ENCODE data around the gene CNBD2.
"Not testable (repeated sequence)": the region's sequence is repeated elsewhere in the genome, so short reads cannot be mapped to it uniquely, and the experiment has no call there.

The CNBD2 gene

DNA sequence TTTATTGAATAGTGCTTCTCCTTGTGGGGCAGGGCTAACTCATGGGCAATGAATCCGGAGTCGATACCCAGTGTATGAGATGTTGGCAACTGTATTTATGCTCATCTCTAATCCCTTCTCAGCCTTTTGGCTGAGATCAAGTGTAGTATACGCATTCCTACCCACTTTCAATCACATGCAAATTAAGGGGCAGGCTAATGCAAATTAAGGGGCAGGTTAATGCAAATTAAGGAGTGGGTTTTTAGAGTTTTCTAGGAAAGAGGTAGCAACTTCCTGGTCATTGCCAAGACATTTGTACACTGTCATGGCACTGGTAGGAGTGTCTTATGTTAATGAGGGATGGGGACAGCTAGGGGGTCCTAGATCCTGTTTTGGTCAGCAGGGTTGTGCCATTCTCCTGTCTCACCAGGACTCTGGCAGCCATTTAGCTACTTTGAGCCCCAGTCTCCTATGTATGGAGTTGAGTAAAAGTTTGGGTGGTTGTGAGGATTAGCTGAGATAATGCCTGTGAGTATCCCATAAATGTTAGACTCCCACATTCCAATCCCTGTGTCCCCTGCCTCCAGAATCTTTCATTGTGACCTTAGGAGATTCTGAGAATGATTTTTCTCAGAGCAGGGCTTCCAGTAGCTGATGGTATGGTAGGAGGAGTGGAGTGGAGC lies at the start of gene CNBD2:
Gene CNBD2 (plus strand): TSS at position 612 of the 662 bp plus-strand sequence. CDS start 173 bp downstream, outside the sequence.
- DNase-seq: no peak

DNA sequence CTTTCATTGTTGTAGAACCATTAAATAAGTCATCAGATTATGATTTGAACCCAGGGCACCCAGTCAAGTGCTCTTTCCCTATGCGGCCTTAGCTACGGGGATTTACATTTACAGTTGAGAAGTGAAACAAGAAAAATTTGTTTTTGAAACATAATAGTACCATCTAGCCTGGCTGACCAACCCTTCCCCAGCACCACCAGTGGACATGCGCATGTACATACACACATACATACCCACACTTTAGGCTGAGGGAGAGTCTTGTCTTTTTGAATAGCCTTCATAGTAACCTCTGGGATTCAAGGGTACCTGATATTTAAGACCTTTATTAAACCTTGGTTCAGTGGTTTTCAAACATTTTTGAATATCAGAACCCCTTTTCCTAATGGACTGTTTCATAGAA lies 47.9 kb upstream of the CNBD2 start:
- DNase-seq: no peak

DNA sequence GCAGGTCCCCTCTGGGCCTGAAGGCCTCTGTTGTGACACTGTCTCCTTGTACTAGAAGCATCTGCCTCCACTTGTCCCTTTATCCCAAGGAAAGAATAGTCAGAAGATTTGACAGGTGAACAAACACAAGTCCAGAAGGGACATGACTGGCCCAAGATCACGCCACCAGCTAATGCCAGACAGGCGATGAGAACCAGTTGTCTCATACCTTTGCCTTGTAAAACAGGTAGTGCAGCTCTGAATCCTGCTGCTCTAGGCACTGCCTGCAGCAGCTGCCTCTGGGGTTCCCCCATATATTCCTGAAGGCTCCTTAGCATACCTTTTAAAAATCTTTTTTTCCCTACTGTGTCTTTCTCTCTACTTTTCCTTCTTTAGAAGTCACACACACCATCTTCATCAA lies 39.1 kb upstream of the CNBD2 start:
- no peak for DNase-seq

DNA sequence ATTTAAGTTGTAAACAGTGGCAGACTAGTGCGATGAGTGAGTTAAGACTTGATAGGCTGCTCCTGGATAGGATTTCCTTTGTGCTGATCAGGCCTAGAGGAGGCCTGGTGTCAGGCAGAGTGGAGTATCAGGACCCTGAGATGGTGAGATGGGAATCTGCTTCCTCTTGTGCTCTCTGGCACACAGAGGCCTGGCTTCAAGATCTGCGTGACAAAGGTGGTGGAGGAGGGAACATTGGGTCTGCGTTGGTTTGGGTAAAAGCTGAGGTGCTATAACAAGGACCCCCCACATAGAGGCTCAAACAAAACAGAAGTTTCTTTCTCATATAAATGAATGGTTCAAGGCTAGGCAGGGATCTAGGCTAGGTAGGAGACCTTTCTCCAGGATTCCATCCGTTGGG lies 34.3 kb upstream of the CNBD2 start:
- no peak for DNase-seq

DNA sequence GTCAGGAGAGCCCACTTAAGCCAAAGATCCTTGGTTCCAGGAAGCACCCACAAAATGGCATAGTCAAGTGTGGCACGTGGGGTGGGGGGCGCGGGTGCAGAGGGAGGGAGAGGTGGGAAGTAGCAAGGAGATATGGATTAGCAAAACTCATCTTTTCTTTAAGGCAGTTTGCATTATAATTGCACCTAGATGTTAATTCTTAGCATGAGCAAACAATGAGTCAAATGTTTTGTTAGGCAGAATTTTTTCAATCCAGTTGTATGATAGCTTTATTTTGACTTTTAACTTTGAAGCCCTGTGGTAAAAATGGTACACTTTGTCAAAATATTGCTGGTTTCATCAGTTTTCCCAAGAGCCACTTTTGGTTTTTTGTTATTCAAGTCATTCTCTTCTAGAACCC lies 29.1 kb upstream of the CNBD2 start:
- DNase-seq: no peak

DNA sequence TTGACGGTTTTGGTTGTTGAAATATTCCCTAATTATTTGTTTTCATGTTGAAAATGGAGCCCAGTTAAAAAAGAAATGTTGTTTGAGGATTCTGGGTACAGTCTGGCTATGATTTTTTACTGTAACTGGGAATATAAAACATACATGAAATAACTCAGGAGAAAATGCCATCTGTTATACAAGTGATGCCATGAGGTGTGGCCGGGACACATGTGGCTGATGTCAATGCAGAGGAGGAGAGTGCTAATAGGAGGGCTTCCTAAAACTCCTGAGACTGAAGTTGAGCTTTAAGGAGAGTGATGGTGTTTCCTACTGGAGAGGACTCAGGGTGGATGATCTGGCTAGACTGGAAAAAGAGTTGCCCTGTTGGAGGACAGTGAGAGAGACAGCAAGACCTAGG lies 26.8 kb upstream of the CNBD2 start:
- DNase-seq: no peak

DNA sequence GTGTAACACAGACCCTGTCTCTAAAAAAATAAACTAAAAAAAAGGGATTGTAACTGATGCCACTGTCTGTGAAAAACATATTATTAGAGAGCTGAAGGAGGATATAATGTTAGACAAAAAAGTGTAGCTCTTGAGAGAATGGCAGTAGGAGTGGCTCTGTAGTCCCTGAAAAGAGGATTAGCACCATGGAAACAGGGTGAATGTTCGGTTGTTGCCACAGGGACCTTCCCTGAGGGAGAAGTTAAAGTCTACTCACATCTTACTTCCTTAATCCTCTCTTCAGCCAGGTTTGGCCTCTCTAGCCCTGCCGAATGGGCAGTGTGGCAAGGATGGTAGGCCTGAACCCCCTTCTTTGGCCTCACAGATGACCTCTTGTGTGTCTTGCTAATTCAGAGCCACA lies 26.1 kb upstream of the CNBD2 start:
- DNase-seq: no peak

DNA sequence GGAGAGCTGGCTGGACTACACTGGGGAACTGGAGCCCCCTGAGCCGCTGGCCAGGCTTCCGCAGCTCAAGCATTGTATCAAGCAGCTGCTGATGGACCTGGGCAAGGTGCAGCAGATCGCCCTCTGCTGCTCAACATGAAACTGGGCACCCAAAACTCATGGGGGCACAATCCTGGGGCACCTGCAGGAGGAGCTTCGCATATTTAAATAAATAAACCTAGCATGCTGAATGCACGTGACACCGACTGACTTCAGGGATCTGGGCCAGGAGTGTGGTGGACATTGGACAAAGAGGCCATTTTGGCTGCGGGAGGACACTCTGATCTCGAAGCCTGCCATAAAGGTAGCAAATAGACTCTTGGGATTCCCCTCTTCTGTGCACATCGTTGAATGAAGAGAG lies 20.9 kb upstream of the CNBD2 start:
- peak; percentile 27 for DNase-seq

DNA sequence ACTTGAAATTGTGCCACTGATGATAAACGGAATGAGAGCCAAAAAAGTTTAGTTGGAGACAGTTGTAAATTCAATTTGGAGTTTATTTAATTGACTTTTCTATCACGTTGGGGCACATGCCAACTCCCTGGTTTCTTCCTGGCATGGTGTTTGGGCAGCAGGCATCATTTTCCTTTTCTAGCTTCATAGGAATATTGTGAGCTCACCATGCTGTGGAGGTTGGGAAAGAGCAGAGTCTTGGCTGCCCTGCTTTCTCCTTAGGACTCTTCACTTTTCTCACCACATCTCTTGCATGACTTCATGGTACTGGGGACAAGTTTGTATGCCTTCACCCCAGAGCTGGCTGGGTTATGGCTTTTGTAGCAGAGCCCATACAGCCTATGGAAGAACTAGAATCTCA lies 20.5 kb upstream of the CNBD2 start:
- DNase-seq: no peak

DNA sequence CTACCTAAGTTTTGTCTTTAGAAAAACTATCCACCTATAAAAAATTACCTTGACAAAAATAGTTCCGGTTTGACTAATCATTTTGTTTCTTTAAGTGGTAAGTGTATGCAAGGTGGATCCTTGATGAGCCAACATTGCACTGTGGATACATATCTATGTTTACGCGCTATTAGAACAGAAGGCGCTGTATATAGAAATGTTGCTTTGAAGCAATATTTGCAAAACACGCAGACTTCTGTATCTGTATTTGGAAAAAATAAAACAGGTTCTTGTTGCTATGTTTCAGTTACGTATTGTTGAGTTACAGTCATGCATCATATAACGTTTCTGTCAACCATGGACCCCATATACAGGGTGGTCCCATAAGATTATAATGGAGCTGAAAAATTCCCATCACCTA lies 18.3 kb upstream of the CNBD2 start:
- DNase-seq: no peak

DNA sequence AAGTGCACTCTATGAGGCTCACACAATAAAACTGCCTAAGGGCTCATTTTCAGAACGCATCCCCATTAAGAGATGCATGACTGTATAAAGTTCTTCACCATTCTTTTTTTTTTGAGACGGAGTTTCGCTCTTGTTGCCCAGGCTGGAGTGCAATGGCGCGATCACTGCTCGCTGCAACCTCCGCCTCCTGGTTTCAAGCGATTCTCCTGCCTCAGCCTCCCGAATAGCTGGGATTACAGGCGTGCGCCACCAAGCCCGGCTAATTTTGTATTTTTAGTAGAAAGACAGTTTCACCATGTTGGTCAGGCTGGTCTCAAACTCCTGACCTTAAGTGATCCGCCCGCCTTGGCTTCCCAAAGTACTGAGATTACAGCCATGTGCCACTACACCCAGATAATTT lies 16.3 kb upstream of the CNBD2 start:
- DNase-seq: not testable (repeated sequence)

DNA sequence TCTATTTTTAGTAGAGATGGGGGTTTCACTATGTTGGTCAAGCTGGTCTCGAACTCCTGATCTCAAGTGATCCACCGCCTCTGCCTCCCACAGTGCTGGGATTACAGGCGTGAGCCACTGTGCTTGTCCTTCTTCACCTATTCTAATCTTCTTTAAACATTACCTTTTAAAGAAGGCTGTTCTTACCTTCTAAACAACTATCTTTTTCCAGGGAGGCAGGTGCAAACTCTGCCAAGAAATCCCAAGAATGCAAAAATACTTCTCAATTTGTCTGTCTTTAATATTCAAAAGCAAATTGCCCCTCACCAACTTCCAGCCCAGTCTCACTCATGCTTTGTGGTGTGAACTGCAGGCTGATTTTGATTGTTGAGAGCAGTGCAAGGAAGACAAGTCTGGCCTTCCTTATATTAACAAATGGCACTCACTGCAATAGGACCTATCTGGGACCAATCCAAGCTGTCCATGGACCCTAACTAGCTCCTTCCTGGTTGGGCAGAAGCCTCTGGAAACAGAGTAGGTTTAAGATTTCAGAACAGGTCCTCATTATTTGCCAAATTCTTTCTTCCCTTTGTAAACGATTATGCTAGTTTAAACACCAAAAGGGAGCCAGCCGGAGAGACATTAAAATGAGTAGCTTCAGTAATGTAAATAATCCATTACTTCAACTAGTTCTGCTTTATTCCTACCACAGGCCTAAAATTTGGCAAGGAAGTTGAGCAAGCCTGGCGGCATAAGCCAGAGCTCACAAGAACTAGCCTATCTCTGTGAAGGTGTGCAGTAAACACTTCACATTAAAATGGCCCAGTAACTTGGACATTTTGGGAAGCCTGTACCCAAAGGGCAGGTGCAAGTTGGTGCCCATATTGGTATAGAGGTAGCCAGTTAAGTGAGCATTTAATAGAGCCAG lies 15.7 kb upstream of the CNBD2 start:
- peak; percentile 3 for DNase-seq

DNA sequence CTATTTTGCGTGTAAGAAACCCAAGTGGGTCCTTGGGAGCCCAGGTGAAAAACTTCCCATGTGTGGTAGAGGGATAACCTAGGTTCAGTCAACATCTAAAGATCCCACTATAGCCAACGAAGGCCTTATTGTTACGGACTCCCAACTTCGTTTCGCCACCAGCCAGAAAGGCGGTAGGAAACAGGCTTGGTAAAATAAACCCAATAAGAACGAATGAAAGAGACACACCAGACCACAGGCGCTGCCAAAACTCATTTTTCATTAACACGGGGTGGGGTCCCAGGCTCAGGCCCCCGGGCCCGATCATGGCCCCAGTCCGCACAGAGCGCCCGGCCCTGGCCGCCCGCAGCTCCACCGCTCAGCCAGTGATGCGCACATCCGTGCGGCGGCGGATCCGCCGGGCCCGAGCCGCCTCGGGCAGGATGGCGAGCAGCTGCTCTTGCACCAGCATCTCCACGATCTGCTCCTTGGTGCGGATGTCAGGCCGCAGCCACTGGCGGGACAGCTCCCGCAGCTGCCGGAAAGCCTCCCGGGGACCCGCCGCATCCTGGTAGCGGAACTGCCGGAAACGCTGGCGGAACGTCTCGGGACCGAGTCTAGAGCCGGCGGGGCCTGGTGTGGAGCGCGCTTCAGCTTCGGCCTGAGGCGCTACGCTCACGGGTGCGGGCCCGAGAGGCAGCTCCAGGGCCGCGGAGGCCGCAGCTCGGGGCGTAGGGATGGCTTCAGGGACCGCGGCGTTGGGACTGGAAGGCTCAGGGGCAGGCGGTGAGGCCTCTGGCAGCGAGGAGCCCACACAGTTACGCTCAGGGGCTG lies 14.8 kb upstream of the CNBD2 start:
- peak; percentile 75 for DNase-seq

DNA sequence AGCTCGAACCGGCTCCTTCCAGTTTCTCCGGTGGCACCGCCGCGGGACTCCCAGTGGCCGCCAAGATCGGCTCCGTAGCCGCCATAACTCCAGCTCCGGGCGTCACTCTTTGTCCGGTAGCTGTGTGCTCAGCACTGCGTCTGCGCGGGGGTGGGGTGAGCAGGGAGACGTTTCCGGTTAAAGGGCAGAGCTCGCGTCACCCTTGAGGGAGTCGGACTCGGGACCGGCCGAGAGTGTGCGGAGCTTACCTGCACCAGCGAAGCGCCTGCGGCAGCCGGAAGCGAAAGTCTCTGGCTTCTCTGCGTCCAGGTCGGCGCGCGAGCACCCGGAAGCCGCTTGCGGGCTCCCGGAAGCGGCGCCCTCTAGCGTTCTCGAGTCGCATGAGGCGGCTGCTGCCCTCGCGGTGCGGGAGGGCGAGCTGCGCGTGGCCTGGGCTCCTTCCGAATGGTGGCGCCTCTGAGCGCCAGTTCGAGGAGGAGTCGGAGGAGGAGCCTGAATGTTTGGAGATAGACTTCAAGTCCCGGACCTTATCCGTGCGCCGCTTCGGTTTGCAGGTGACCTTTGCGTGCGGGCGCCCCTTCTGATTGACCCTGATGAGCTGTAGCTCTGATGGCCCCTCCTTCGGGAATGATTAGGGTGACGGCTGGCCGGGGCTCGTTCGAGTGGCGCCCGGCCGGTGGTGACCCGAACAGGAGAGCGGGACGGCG lies 14.0 kb upstream of the CNBD2 start, which contains the start of gene SCAND1:
Gene SCAND1 (minus strand): TSS at position 303 of the 707 bp plus-strand sequence. CDS start 218 bp downstream, at position 85.
- DNase-seq: peak; percentile 97

DNA sequence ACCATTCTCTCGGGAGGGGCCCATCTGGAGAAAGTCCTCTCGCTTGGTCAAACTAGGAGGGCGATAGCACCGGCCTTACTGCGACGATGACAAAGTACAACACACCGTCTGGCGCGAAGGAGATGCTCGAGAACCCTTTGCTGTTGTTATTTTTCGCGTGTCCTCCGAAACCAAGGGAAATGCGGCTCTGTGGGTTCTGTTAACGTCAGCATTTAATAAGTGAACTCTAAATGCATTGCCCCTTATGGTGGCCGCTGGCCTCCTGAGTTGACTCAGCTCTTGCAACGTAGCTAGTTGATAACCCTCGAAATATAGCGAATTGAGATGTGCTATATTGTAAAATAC lies 13.5 kb upstream of the CNBD2 start:
- peak; percentile 45 for DNase-seq

DNA sequence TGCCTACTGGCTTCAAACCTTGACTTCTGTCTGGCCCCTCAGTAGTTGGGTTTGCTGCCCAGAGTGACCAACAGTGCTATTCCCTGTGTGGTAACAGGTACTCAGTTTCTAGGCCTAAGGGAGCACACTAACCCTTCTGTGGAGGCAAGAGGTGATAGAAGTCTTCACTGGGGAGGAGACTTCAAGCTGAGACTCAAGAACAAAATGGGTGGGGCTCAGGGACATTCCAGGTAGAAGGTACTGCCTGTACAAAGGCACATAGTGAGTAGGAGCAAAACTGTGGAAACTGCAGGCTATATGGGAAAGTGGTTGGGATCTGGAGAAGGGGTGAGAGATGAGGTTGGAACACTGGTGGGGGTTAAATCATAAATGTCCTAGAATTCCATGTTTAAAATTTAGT lies 11.8 kb upstream of the CNBD2 start:
- DNase-seq: no peak

DNA sequence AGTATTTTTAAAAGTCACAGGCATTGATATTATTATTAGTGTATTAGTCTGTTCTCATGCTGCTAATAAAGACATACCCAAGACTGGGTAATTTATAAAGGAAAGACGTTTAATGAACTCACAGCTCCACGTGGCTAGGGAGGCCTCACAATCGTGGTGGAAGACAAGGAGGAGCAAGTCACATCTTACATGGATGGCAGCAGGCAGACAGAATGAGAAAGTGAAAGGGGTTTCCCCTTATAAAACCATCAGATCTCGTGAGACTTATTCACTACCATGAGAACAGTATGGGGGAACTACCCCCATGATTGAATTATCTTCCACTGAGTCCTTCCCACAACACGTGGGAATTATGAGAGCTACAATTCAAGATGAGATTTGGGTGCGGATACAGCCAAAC lies 9.1 kb upstream of the CNBD2 start:
- not testable (repeated sequence) for DNase-seq

DNA sequence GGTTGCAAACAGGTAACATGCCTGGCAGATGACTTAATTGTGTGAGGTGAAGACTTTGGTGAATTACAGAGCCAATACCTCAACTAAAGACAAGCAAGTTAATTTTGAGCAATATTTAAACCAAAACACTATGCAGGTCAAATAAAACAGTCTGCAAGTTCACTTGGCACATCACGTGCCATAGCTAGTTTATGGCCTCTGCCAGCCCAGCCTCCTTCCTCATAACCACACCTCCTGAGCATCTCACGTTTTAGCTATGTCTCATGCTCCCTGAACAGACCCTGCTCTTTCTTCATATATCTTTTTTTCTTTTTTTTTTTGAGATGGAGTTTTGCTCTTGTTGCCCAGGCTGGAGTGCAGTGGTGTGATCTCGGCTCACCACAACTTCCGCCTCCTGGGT lies 4.5 kb upstream of the CNBD2 start:
- DNase-seq: no peak

DNA sequence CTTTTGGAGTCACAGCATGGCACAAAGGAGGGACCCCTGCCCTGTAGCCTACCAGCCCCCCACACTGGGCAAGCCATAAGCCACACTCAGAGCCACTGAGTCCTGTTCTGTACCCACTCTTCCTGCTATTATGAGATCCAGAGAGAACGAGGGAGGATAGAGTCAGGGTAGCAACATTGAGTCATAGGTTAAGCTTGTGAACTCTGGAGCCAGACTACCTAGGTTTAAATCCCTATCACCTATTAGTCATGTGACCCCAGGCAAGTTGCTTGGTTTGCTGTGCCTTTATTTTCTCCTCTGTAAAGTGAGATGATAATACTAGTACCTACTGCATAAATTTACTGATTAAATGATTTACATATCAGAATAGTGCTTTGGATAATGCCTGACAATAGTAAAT lies 540 bp downstream of the CNBD2 start:
- no peak for DNase-seq

DNA sequence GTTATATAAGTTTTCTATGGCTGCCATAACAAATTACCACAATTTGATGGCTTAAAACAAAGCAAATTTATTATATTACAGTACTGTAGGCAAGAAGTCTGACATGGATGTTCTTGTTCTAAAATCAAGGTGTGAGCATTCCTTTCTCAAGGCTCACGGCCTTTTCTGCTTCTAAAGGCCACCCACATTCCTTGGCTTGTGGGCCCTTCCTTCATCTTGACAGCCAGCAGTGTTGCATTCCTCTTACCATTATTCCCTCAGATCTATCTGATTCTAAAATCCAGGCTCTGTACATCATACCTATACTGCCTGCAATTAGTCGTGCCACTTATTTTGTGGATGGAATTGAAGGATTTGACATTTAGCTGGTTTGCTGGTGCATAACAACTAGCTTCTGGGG lies 3.6 kb downstream of the CNBD2 start:
- DNase-seq: no peak

DNA sequence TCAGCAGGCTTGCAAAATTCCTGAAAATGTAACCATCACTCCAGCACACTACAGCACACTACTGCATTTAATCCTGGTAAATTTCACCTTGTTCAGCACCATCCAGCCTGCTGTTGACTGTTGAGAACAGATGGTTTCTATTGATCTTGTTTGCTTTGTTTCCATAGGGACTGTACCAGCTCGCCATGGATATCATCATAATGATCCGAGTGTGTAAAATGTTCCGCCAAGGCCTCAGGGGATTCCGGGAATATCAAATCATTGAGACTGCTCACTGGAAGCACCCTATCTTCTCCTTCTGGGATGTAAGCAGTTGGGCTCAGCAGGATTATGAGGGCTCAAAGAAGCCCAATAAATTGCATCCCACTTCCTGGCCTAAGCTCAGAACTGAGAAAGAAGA lies 4.1 kb downstream of the CNBD2 start:
- no peak for DNase-seq

DNA sequence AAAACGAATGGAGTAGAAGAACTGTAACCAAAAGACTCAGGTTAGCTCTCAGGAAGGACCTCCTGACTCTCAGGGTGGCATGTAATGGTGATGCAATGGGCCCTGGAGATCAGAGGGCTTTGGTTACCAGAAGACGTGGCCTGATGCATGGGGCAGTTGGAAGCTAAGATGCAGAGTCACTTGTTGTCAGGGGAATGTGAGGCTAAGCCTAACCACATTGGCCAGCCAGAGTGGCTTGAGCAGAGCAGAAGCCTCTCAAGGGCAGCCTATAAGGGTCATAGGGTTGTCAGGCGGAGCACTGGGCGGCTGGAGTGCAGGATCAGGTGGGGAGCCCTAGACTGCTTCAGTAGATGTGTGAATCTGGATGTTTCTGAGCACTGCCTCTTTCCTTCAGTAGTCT lies 5.9 kb downstream of the CNBD2 start:
- no peak for DNase-seq

All from CD4-positive, alpha-beta T cell treated with Interleukin-17A for 4 hours (primary cell).